Measurements from ENCODE around the gene SUN1.
"Not testable (repeated sequence)": the region's sequence is repeated elsewhere in the genome, so short reads cannot be mapped to it uniquely, and the experiment has no call there.

- TF ChIP-seq CTCF (conservative IDR thresholded peaks at IDR 0.05; ENCODE audit: low read depth in 2 of 2); POLR2AphosphoS5 (IDR thresholded peaks at IDR 0.05; ENCODE audit: low read depth); EZH2 (IDR thresholded peaks at IDR 0.05; ENCODE audit: low read depth, unreplicated experiment); CREB1 (CRISPR knock-in tag; IDR thresholded peaks at IDR 0.05; ENCODE audit: low read depth); REST (IDR thresholded peaks at IDR 0.05; ENCODE audit: unreplicated experiment); NANOG (IDR thresholded peaks at IDR 0.05; ENCODE audit: borderline replicate concordance); STAT1 (IDR thresholded peaks at IDR 0.05; ENCODE audit: unreplicated experiment); EZH2phosphoT487 (IDR thresholded peaks at IDR 0.05; ENCODE audit: unreplicated experiment); JUNB (IDR thresholded peaks at IDR 0.05; ENCODE audit: unreplicated experiment); ZNF331 (CRISPR knock-in tag; IDR thresholded peaks at IDR 0.05; ENCODE audit: low read depth); ETS1 (IDR thresholded peaks at IDR 0.05): not testable (repeated sequence)
Observed at GRCh38 chr7:872685-873084, 40.4 kb downstream of the SUN1 start.

Measured in GM23338 (cell line).